ENCODE results near the gene ODC1.

The ODC1 gene

DNA sequence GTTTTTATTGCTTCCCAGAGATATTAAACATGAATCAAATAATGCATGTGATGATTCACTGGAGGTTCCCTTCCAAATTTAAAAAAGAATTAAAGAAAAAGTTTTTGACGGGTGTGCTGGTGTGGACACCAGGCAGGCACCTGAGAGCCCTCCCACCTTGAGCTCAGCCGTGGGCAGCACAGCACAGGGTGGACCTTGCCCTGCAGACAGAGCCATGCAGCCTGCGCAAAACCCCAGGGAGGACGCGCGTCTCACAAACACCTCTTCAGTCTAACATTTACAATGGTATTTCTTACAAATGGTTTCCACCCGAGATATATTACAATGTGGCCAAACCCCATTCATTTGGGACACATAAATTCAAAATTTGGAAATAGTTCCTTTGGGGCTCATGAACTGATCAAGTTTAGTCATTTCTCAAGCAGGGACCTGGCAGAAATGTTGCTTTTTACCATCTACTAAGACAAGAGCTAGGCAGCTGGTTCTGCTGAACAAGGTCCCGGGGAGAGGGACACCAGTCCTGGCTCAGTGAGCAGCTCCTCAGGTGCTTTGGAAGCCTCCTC lies 45.4 kb downstream of the ODC1 start:
- in situ Hi-C loops (cut with MboI; ENCODE audit: low pct_unique_long_range_greater_than_20kb, low sequenced_read_pairs, unreplicated experiment) = no loop called here
- no peak for DNase-seq (ENCODE audit: low spot score)
- TF ChIP-seq, protein P1, sequence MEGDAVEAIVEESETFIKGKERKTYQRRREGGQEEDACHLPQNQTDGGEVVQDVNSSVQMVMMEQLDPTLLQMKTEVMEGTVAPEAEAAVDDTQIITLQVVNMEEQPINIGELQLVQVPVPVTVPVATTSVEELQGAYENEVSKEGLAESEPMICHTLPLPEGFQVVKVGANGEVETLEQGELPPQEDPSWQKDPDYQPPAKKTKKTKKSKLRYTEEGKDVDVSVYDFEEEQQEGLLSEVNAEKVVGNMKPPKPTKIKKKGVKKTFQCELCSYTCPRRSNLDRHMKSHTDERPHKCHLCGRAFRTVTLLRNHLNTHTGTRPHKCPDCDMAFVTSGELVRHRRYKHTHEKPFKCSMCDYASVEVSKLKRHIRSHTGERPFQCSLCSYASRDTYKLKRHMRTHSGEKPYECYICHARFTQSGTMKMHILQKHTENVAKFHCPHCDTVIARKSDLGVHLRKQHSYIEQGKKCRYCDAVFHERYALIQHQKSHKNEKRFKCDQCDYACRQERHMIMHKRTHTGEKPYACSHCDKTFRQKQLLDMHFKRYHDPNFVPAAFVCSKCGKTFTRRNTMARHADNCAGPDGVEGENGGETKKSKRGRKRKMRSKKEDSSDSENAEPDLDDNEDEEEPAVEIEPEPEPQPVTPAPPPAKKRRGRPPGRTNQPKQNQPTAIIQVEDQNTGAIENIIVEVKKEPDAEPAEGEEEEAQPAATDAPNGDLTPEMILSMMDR (IDR thresholded peaks at IDR 0.05; ENCODE audit: extremely low read depth, insufficient read depth, missing control alignments) = no peak

DNA sequence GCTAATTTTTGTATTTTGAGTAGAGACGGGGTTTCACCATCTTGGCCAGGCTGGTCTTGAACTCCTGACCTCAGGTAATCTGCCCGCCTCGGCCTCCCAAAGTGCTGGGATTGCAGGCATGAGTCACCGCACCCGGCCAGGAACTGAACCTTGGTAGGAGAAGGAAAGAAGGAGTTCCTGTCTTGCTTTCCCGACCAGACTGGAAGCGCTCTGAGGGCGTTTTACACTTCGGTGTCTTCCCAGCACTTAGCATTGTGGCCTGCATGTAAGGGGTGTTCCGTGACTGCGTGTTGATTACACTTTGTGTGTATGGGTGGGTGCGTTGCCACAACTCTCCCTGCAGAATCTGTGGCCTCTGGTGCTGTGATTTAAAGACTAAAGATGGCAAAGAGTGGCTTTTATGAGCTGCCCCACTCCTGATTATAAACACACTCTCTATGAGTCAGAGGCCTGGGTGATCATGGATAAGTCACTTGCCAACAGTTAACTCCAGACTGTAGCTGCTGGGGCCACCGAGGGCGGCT lies 46.0 kb downstream of the ODC1 start:
- in situ Hi-C loops (cut with MboI; ENCODE audit: low pct_unique_long_range_greater_than_20kb, low sequenced_read_pairs, unreplicated experiment) = no loop called here
- TF ChIP-seq, protein P1 (IDR thresholded peaks at IDR 0.05; ENCODE audit: extremely low read depth, insufficient read depth, missing control alignments) = no peak
- no peak for DNase-seq (ENCODE audit: low spot score)

DNA sequence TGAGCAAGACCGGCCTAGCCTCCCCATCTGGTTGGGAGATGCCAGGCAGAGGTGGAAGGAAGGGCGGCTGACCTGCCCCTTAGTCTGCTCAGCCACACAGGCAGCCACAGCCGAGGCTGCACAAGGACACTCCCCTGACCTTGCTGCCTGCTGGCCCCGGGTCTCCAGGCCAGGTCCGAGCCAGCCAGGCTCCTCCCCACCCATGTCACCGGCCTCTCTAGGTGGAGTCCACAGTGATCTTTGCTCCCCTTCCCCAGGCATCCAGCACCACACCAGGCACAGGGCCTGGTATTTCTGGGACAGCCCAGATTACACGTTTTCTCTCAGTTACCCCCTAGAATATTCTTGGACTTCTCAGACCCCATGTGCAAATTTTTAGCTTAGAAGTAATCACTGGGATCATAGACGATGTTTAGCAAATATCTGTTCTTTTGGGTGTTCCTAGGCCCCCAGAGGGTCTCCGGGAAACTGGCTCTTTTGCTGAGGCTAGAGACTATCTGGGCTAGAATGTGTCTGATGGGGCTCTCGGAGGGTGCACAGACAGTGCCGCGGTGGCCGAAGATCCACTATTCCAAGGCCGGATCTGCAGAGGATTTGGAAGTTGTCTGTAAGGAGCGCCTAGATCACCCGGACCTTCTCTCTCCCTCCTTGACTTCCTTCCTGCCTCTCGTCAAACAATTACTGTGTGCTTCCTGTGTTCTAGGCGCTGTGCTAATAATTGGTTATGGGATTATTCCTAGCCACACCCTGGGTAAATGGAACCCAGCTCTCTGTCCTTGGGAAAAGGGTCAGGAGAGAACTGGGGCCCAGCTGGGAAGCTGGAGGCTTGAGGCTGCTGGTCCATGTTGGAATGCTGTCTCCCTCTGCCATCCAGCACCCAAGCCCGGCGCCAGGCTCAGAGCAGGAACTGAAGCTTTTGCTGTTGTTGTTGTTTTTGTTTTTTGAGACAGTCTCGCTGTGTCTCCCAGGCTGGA lies 46.9 kb downstream of the ODC1 start:
- TF ChIP-seq, protein P1 (IDR thresholded peaks at IDR 0.05; ENCODE audit: extremely low read depth, insufficient read depth, missing control alignments) = no peak
- DNase-seq (ENCODE audit: low spot score) = no peak
- in situ Hi-C loops (cut with MboI; ENCODE audit: low pct_unique_long_range_greater_than_20kb, low sequenced_read_pairs, unreplicated experiment) = no loop called here

DNA sequence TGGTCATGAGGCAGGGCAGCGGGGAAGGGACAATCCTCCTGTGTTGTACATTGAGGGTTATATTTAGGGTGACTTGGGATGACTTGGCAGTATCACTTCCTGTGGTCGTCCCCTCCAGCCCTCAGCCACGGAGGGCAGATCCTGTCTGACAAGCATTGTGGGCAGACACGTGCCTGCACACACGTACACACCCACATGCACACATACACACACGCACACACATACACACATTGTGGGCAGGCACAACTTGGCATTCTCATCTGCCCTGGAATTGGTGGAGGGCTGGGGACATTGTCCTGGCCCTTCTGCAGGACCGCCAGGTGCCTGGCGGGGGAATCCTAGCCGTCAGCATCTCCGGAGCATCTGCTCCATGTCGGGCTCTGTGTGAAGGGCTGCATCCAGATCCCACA lies 47.6 kb downstream of the ODC1 start:
- TF ChIP-seq, protein P1 (IDR thresholded peaks at IDR 0.05; ENCODE audit: extremely low read depth, insufficient read depth, missing control alignments) = no peak
- in situ Hi-C loops (cut with MboI; ENCODE audit: low pct_unique_long_range_greater_than_20kb, low sequenced_read_pairs, unreplicated experiment) = no loop called here
- no peak for DNase-seq (ENCODE audit: low spot score)

DNA sequence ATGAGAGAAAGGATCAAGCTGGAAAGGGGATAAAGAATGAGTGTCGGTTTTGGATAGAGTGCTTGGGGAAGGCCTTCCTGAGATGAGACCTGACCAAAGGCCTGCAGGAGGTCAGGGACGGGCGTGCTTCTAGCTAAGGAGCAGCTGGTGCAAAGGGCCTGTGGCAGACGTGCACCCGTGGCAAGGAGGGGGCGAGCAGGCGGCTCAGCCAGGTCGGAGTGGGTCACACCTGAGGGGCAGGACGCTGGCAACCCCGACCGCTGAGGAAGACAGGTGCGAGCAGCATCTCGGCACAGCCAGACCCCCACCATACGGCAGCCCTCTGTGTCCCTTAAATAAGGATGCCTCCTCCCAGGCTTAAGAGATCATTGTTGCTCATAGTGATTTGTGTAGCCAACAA lies 48.1 kb downstream of the ODC1 start:
- TF ChIP-seq, protein P1 (IDR thresholded peaks at IDR 0.05; ENCODE audit: extremely low read depth, insufficient read depth, missing control alignments) = no peak
- no peak for DNase-seq (ENCODE audit: low spot score)
- in situ Hi-C loops (cut with MboI; ENCODE audit: low pct_unique_long_range_greater_than_20kb, low sequenced_read_pairs, unreplicated experiment) = no loop called here

DNA sequence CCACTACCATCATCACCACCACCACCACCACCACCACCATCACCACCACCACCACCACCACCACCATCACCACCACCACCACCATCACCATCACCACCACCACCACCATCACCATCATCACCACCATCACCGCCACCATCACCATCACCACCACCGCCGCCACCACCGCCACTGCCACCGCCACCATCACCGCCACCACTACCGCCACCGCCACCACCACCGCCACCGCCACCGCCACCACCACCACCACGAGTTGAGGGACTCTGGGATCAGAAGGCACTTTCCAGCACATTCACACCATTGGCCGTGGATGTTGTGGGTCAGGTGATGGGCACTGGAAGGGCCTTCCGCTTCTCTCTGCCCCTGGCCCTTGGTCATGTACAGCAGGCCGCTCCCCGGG lies 48.8 kb downstream of the ODC1 start:
- in situ Hi-C loops (cut with MboI; ENCODE audit: low pct_unique_long_range_greater_than_20kb, low sequenced_read_pairs, unreplicated experiment) = no loop called here
- DNase-seq (ENCODE audit: low spot score) = no peak
- TF ChIP-seq, protein P1 (IDR thresholded peaks at IDR 0.05; ENCODE audit: extremely low read depth, insufficient read depth, missing control alignments) = no peak
